Esophagus mucosa (tissue), 1 donor: Measurements from ENCODE around the gene ETFA. TPM values are rescaled to one million over a fixed set of nuclear protein-coding genes. Genes with fewer than 3 reads are reported as not detected.
"Not testable (repeated sequence)": the region's sequence is repeated elsewhere in the genome, so short reads cannot be mapped to it uniquely, and the experiment has no call there.

Experiments used
- ATAC-seq: fragments of 200-7000 bp; cut with Tn5 transposase; one replicate; pipeline ENCODE4 v1.9.1; 2020
- total RNA-seq: library from RNA; stranded (reverse); gene quantifications from one replicate; pipeline ENCODE4 v1.2.4, GENCODE V29; 2023
- donor health status: DM: yes; HTN: yes; CAD: no.

Gene ETFA
- total RNA-seq, 1 donor from 2014 or later: 79.8 TPM

DNA sequence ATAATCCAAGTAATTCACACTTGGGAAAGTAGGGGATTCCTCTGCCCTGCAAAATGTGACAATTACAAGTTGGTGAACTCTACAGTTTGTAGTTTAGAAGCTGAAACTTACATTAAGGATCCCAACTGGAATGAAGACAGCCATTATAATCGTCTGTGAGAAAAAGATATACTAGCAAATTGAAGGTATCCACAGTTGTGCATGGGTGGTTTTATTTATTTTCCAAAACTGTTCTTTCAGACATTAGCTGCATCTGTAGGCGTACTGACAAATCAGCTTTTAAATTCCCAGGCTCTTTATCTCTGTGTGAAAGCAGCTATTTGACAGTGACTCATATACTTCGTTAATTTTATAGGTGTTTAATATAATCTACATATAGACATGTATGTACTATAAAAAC, 12.8 kb upstream of the ETFA start:
- ATAC-seq: no peak

DNA sequence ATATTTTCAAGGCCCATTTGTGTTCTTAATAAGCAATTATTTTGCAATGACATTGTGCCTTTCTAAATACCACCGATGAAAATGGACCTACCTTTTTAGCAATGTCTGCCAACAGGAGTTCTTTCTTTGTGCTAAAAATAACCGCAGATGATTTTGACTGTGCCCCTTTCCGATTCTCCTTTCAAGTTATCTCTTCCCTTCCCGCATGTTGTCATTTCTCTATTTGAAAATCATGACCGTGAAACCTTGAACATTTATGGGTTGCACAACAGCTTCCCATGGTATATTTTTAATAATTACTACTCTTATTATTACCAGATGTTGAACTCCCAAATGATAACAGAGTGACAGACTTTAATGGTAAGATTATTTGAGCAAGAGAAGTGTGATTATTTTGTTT, 10.3 kb upstream of the ETFA start:
- ATAC-seq: no peak

DNA sequence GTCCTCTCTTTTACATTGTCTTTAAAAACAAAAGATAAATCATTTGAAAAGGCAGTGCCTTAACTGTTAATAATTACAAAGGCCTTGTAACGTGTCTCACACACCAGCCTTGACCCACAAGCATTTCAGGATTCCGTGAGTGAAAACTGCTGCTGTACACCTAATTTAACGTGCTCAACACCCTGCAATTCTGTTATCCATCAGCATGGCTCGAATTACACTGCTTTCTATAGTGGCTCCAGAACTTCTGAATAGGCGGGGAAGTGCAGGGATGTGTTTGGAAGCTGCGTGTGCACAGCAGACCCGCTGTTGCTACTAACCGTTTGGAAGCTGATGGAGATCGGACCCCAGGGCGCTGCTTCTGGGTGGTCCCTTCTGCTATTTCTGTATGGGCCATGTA, 9.9 kb upstream of the ETFA start:
- ATAC-seq: no peak

DNA sequence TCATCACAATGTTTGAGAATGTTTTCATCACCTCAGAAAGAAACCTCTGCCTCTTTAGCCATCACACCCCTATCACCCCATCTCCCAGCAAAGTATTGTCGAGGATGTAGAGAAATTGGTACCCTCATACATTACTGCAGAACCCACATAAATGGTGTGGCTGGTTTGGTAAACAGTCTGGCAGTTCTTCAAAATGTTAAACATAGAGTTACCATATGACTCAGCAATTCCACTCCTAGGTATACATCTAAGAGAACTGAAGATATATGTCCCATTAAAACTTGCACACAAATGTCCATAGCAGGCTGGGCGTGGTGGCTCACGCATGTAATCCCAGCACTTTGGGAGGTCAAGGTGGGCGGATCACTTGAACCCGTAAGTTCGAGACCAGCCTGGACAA, 8.7 kb upstream of the ETFA start:
- ATAC-seq: no peak

DNA sequence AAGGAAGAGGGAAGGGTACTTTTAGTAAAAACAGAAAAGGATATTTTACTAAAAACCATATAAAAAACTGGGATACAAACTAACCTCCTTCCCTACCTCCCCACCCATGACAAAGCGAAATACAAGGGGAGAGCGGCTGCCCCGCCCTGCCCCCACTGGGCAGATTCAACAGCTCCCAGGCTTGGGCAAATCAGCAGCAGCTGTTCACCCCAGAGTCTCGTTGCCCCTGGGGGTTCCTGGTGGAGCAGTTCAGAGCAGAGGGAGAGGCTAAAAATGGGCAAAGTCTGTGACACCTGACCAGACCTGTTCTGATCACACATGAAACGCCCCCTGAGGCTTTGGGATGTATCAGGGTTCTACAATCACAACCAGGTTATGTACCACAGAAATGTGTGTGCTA, 2.5 kb upstream of the ETFA start:
- ATAC-seq: peak; percentile 6

DNA sequence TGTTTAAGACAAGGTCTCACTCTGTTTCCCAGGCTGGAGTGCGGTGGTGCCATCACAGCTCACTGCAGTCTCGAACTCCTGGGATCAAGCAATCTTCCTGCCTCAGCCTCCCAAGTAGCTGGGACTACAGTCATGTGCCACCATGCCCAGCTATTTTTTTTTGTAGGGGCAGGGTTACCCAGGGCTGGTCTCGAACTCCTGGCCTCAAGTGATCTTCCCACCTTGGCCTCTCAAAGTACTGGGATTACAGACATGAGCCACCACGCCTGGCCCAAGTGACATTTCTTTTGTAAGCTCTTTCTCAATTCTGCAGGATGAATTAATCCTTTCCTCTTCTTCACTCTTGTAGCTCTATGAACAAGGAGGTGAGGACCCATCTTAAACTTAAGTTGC, 1.9 kb upstream of the ETFA start:
- ATAC-seq: not testable (repeated sequence)

DNA sequence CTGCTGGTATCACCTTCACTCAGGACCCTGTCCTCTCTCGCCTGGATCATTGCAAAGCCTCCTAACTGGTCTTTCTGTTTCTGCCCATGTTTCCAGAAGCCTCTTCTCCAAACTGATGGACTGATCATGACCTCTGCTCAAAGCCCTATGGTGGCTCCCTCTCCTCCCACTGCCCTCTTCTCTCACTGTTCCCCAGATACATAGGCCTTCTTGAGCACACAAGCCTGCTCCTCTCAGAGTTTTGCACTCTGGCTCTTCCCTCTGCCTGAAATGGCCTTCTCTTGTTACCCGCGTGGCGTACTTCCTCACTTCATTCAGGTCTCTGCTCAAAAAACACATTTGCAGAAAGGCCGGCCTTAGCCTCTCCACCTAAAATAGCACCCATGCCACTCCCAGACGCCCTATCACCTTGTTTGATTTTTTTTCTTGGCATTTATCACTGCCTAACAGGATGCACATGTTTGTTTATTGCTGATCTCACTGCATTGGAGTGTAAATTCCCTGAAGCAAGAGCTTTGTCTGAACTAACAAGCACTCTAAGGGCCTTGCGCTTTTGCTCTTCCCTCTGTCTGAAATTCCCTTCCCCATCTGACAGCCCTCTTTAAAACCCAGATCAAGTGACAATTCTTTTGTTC, 1.4 kb upstream of the ETFA start:
- ATAC-seq: no peak

DNA sequence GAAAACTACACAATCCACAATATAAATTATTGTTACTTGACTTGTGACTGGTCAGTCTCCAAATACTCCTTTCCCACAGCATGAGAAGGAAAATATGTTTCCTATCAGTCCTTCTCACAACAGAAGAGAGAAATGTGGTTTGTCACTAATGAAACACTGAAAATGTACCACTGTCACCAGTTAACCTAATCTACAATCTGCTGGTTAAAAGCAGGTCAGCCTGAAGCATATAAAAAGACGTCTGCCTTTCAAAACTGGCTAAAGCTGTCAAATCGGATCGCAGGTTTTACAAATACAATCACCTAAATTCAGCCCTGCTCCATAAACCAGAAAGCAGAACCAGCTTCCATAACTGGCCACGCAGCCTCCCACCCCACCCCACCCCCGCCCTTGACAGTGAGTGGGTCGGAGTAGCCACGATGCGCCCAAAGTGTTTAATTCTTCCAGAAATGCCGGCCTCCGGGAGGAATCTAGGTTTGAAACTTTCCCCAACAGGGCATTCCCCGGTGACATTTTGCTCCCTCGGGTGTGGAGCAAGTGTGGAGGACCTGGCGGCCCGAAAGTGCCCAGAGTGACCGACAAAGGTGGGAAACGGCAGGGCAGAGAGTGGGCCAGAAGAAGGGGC, 682 bp downstream of the ETFA start:
- ATAC-seq: peak; percentile 9

DNA sequence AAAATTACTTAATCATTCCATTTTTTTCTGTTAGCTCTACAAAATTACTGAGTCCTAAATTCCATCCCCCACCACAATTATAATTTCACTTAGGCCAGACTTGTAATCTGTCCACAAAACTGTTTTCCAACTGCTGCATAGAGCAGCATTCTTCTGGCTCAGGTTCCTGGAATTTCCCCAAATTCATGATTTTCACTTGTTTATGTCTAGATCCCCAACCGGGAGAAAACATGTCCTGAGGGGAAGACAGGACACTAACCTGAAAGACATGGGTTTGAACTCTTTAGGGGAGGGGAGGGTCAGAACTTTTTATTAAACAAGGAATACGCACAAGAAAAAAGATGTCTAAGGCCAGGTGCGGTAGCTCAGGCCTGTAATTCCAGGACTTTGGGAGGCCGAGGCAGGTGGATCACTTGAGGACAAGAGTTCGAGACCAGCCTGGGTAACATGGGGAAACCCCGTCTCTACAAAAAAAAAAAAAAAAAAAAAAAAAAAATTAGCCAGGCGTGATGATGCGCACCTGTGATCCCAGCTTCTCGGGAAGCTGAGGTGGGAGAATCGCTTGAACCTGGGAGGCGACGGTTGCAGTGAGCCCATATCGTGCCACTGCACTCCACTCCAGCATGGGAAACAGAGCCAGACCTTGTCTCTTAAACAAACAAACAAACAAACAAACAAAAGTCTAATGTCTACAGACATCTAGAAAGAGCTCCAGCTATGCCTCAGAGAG, 1.5 kb downstream of the ETFA start:
- ATAC-seq: no peak

DNA sequence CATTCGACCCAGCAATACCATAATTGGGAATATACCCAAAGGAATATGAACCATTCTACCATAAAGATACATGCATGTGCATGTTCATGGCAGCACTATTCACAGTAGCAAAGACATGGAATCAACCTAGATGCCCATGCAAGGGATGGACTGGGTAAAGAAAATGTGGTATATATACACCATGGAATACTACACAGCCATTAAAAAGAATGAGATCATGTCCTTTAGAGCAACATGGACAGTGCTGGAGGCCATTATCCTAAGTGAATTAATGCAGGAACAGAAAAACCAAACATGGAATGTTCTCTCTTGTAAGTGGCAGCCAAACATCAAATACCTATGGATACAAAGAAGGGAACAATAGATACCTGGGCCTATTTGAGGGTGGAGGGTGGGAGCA, 7.4 kb downstream of the ETFA start:
- ATAC-seq: no peak

DNA sequence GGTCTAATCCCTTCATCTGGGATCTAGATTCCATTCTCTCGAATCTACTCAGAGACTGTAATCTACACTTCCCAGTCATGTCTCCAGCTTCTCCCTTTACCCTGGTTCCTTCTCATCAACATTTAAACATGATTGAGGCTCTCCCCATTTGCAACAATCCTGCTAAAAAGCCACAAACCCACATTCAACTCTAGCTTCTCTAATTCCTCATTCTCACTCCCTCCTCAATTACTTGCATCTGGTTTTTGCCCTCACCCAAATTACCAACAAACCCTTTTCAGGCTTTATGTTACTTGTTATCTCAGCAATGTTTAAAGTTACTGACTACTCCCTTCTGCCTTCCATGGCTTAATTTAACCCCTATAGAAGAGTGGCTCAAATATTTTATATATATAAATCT, 11.5 kb downstream of the ETFA start:
- ATAC-seq: no peak

DNA sequence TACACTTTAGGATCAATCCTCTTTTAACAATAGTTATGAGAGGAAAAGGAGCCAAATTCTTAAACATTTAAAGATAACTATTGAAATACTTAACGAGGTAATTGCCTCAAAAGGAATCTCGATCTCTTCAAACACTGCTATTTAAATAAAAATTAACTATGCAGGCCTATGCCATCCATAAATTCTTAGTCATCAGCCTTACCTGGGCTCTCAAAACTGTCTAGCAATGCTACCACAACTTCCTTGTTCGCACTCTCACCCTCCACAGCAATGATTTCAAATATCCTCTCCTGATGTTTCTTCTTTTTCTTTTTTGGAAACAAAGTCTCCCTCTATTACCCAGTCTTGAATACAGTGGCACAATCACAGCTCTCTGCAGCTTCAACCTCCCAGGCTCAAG, 12.3 kb downstream of the ETFA start:
- ATAC-seq: no peak

DNA sequence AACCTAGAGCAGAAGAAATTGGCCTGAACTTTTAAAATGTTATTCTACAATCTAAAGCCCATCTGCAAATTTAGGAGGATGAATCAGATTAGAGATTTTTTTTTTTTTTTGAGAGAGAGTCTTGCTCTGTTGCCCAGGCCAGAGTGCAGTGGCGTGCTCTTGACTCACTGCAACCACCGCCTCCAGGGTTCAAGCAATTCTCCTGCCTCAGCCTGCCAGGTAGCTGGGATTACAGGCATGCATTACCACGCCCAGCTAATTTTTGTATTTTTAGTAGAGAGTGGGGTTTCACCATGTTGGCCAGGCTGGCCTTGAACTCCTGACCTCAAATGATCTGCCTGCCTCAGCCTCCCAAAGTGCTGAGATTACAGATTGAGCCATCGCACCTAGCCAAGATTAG, 13.3 kb downstream of the ETFA start:
- ATAC-seq: not testable (repeated sequence)

DNA sequence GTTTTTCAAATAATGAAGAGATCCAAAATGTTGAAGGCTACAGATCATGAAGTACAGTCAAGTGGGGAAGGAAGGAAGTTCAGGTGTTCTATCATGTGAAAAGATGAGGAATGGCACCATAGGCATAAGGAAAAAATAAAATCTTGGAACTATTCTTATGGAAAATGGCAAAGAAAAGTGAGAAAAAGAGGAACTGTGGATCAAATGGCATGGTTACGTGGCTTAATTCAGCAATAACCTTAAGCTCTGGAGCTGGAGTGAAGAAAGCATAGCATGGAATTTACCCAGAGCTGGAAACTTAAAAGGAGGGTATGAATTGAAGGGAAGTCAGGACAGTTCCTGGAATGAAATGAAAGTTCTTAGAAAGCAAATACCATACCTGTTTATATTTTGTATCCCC, 14.4 kb downstream of the ETFA start:
- no peak for ATAC-seq

DNA sequence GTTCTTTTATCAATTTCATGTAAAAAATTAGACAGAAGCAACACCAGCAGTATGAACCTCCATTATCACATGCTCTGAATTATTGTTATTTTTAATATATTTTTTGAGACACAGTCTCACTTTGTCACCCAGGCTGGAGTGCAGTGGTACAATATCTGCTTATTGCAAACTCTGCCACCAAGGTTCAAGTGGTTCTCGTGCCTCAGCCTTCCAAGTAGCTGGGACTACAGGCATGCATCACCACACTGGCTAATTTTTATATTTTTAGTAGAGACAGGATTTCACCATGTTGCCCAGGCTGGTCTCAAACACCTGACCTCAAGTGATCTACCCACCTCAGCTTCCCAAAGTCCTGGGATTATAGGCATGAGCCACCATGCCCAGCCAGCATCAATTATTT, 16.8 kb downstream of the ETFA start:
- not testable (repeated sequence) for ATAC-seq

DNA sequence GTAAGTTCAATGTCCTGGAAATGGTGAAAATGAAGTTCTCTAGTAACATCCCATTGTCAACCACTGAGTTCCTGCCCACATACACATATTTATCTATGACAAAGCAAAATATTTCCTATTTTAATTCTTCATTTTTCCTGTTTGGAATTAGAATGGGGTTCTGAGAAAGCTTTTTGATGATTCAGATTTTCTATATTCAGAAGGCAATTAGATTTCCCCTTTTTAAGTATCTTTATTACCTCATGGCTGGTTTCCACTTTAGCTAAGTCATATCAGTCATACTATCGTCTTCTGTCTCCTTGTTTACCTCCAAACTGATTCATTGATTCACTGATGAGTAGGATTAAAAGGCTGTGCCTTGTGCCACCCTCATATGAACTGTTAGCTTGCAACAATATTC, 17.9 kb downstream of the ETFA start:
- no peak for ATAC-seq

DNA sequence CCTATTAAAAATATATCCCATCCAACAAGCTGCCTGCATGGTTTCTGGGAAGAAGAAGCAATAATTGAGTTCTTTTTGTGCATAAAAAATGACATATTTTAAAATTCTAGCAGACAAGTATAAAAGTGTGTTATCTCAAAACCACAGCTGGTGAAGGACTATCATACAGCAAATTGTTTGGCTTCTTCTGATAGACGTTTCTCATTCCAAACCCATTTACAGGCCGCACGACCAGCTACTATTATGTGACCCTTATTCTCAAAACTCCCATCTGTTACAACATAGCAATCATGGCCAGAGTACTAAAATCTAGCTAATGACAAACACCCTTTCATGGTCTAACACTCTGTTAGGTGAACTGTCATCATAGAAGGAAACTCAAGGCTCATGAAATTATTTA, 21.7 kb downstream of the ETFA start:
- no peak for ATAC-seq

DNA sequence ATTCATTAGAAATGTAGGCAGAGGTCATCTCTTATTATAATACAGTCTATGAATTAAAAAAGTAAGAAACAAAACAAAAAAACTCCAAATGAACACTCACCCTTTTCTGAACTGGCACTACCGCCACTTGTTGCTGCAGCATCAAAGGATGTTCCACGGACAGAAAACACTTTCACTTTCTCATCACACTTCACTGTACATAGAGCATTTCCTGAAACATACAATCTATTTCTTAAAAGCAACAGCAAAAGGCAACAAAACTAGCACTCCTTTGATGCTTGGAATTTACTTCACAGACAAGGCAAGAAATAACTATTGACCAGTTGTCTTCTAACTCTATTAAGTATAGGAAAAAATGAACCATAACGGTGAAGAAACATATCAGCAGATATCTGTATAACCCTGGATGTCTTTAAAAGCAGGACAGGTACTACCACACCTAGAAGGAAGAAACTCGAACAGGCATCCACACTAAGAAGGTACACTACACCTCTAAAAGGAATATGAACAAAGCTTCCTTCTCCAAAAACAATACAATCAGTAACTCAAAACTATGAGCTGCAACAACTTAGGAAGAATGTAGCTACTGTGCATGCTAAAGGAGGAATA, 24.9 kb downstream of the ETFA start:
- ATAC-seq: no peak

DNA sequence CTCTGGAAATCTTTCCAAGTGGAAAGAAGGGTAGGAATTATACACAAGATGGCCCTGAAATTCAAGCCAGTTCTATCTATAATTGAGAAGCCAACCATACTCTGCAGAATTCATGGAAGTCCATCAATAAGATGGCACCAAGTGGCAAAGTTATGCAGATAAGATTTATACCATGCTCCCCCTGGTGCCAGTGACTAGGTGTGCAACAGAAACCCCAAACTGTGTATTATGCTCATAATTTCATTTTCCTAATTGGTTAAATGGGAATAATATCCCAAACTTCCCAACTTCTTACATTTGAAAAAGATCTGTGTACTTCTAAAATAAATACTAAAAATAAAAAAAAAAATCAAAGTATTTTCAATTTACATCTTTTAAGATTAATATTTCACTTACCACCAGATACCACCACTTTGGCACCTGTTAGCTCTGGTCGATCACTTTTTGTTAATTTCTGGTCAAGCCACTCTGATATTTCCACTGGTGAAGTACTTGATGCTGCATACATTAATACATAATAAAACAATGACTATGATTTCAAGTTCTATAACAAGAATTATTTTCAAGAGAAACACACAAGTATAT, 25.9 kb downstream of the ETFA start:
- ATAC-seq: no peak

DNA sequence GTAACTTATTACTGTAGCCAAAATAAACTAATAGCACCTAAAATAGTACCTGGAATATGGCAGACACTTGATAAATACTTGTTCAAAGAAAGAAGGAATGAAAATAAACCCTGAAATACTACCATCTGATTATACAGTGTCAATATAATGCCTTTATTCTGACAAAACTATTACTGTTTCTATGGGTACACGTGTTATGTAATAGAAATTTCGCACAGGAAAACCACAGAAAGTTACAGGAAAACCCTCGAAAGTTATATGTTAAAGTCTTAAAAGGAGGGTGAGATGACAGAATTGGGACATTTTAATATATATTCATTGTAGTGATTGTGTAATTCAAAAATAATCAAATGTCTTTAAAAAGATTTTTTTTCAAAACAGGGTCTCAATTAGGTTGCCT, 28.8 kb downstream of the ETFA start:
- ATAC-seq: no peak

DNA sequence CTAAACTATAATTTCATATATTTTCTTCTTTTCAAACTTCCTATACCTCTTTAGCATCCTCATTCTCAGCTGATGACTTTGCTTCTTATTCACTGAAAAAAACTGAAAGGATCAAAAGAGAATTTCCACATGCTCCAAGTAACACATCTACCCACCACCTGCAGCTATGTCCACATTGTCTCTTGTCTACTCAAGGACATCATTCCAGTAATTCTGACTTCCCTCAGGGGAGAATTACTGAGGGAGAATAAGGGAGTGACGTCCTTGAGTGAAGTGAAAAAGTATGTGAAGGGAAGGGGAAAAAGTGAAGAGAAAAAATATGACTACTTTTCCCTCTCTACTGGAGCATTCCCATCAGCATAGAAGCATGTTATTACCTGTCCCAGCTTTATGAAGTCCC, 32.6 kb downstream of the ETFA start:
- no peak for ATAC-seq

DNA sequence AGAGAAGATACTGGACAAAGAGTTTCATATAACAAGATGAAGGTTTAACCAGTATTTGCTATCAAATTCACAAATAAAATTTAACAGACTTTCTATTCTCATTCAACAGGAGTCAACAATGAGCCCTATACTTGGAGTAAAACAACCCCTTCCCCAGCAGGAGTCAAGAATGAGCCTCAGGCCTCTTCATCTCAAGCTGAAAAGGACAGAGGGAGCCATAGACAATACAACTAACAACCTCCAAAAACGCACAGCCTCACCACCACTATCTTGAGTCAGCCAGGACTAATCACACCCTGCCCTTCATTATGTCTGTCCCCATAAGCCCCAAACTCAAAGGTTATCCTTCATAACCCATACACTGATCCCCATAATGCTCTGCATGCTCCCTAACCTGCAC, 36.4 kb downstream of the ETFA start:
- no peak for ATAC-seq

DNA sequence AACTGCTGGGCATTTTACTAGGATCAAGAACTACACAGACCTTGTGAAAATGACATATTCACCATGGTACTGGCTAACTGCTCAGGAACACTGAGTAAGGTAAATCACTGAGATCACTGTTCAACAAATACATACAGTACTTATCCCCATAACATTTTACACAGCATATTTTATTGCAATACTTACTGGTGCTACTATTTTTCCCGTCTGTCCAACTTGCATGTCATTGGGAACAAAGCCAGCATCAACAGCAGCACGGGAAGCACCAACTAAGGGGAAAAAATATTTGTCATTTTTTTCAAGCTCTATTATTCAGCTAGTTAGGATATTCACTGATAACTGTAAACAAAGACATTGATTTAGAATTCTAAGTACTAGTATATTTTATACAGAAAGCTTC, 37.0 kb downstream of the ETFA start:
- ATAC-seq: no peak

DNA sequence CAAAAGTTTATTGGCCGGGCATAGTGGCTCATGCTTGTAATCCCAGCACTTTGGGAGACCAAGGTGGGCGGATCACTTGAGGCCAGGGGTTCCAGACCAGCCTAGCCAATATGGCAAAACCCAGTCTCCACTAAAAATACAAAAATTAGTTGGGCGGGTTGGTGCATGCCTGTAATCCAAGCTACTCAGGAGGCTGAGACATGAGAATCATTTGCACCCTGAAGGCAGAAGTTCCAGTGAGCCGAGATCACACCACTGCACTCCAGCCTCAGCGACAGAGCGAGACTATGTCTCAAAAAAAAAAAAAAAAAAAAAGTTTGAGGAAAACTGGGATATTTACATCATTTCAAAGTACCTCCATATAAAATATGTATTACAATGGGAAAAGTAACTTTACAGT, 40.4 kb downstream of the ETFA start:
- ATAC-seq: no peak
